Measurements from ENCODE around the gene BLACAT1. TPM values are rescaled to one million over a fixed set of nuclear protein-coding genes. Genes with fewer than 3 reads are reported as not detected.

The BLACAT1 gene
- total RNA-seq, 1 experiment from 2014 or later: 0.31 TPM

- in situ Hi-C loops (cut with HindIII; ENCODE audit: low pct_unique_long_range_greater_than_20kb, low sequenced_read_pairs) (no loop called here), intact Hi-C loops (cut with micrococcal nuclease; ENCODE audit: unreplicated experiment) (no loop called here)
- Histone ChIP-seq H3K4me1 (ENCODE audit: control insufficient read depth, insufficient read depth, low read length) (peaks cover 8% of the 10 kb centered on the region), H3K27ac (ENCODE audit: low read length) (no peak overlapping the region), H3K36me3 (ENCODE audit: control insufficient read depth, insufficient read depth, low read length) (no peaks in the 10 kb centered on the region), H3K9me3 (ENCODE audit: control insufficient read depth, insufficient read depth, low read depth, low read length) (no peaks in the 10 kb centered on the region), H3K4me3 (ENCODE audit: low read depth in 2 of 2, low read length in 2 of 2) (no peak overlapping the region), H3K27me3 (ENCODE audit: control insufficient read depth, insufficient read depth, low read length) (no peaks in the 10 kb centered on the region)
- no peak for TF ChIP-seq POLR2AphosphoS5 (IDR thresholded peaks at IDR 0.05; ENCODE audit: low read depth, low read length)
- TF ChIP-seq CTCF (IDR thresholded peaks at IDR 0.05): no peak
- no peak for TF ChIP-seq REST (IDR thresholded peaks at IDR 0.05; ENCODE audit: insufficient read depth in 1 of 2, low read depth in 2 of 2, low read length in 1 of 2)
- TF ChIP-seq SIN3A (IDR thresholded peaks at IDR 0.05; ENCODE audit: borderline replicate concordance, insufficient read depth, low read depth, low read length): no peak
- TF ChIP-seq TCF7L2 (IDR thresholded peaks at IDR 0.05; ENCODE audit: low read depth, low read length): no peak
- CTCF ChIA-PET: interaction anchor here (0.8 kb wide), 1 partner anchor 11 kb away, joined by 3 read pairs; no protein-coding TSS in a partner anchor
- DNase-seq (ENCODE audit: low read depth, low spot score) (no peak), ATAC-seq (no peak)
- no TSS peak for BruUV-seq (replicated peaks)
- POLR2A ChIA-PET: interaction anchor here (0.6 kb wide), 1 partner anchor 42 kb away, joined by 3 read pairs; no protein-coding TSS in a partner anchor
These were observed 14.2 kb downstream of the BLACAT1 start for GRCh38 chr1:205441716-205442050.

- no TSS peak for BruUV-seq (replicated peaks)
These were observed 14.6 kb downstream of the BLACAT1 start for GRCh38 chr1:205441318-205441633.

More at GRCh38 chr1:205441318-205441633, 14.6 kb downstream of the BLACAT1 start:
- H3K36me3 ChIP-seq (ENCODE audit: control insufficient read depth, insufficient read depth, low read length): no peaks in the 10 kb centered on the region
- no peaks in the 10 kb centered on the region for H3K9me3 ChIP-seq (ENCODE audit: control insufficient read depth, insufficient read depth, low read depth, low read length)
- no peak for ATAC-seq
- H3K4me1 ChIP-seq (ENCODE audit: control insufficient read depth, insufficient read depth, low read length): peaks cover 8% of the 10 kb centered on the region
- POLR2A ChIA-PET: no interaction called here
- no peak for DNase-seq (ENCODE audit: low read depth, low spot score)
- in situ Hi-C loops (cut with HindIII; ENCODE audit: low pct_unique_long_range_greater_than_20kb, low sequenced_read_pairs) (no loop called here), intact Hi-C loops (cut with micrococcal nuclease; ENCODE audit: unreplicated experiment) (no loop called here)
- H3K4me3 ChIP-seq (ENCODE audit: low read depth in 2 of 2, low read length in 2 of 2): no peak overlapping the region
- TF ChIP-seq REST (IDR thresholded peaks at IDR 0.05; ENCODE audit: insufficient read depth in 1 of 2, low read depth in 2 of 2, low read length in 1 of 2) (no peak), TCF7L2 (IDR thresholded peaks at IDR 0.05; ENCODE audit: low read depth, low read length) (no peak), POLR2AphosphoS5 (IDR thresholded peaks at IDR 0.05; ENCODE audit: low read depth, low read length) (no peak)
- CTCF ChIA-PET: no interaction called here
- no peaks in the 10 kb centered on the region for H3K27me3 ChIP-seq (ENCODE audit: control insufficient read depth, insufficient read depth, low read length)
- no peak overlapping the region for H3K27ac ChIP-seq (ENCODE audit: low read length)

Data from Panc1 (cell line).